Pancreas (tissue), 10 donors: ENCODE data around the gene DLG2. TPM values are rescaled to one million over a fixed set of nuclear protein-coding genes. Genes with fewer than 3 reads are reported as not detected.
"Not testable (repeated sequence)": the region's sequence is repeated elsewhere in the genome, so short reads cannot be mapped to it uniquely, and the experiment has no call there.

ENCODE experiments used
- ATAC-seq, 4 donors: fragments of 200-7000 bp; cut with Tn5 transposase; one replicate each; pipeline versions ENCODE4 v1.8.0 to v1.9.1; 2020; ENCODE audit warnings: mild to moderate bottlenecking in 4 of 4, moderate library complexity in 4 of 4
- DNase-seq, 6 donors: peaks; one replicate each; pipeline ENCODE4 v3.0.0-alpha.2; 2020
- FAIRE-seq: peaks from 2 replicates; lab custom pipeline; 2012; peaks lifted over from hg19 to GRCh38; lab: Jason Lieb, UNC
- H3K27ac ChIP-seq, 4 donors: fragments of 200-600 bp; sonication (generic); 1 replicate in 3 of 4; 2 replicates in 1 of 4; pipeline versions ENCODE4 v1.5.0 to v1.8.0; 2020
- H3K27me3 ChIP-seq, 4 donors: fragments of 200-600 bp; one replicate each; pipeline ENCODE4 v1.8.0; 2021
- H3K36me3 ChIP-seq, 3 donors: fragments of 200-600 bp; sonication (generic) in 1 of 3; one replicate each; pipeline versions ENCODE4 v1.5.0 to v1.8.0; 2020 to 2021
- H3K4me1 ChIP-seq, 3 donors: fragments of 200-600 bp; one replicate each; pipeline ENCODE4 v1.8.0; 2021
- H3K4me3 ChIP-seq, 4 donors: fragments of 200-600 bp; sonication (generic) in 2 of 4; one replicate each; pipeline versions ENCODE4 v1.5.0 to v1.8.0; 2020 to 2021
- H3K9me3 ChIP-seq, 4 donors: fragments of 200-600 bp; one replicate each; pipeline ENCODE4 v1.8.0; 2021
- CTCF ChIP-seq, 4 donors: fragments of 200-600 bp; sonication (generic) in 3 of 4; IDR thresholded peaks; one replicate each; pipeline versions ENCODE4 v1.5.0 to v1.8.0; 2021; ENCODE audit warnings: antibody characterized with exemption in 4 of 4
- WGBS, 2 donors: extraction: QIAGEN DNeasy Blood & Tissue Kit; methylation state at CpG; one replicate each; pipeline ENCODE4 v1.1.7; 2013; 5-methylcytosine and 5-hydroxymethylcytosine counted together
- intact Hi-C, 3 donors: fragments of 100-400 bp; cut with DNase I; formaldehyde crosslinking; loops; one replicate each; pipeline versions ENCODE4 v1.11.1 to v1.14.2; 2022
- polyA plus RNA-seq, 2 donors: library from polyadenylated mRNA; stranded (reverse); fragments of 200-250 nt; gene quantifications; one replicate each; pipeline ENCODE4 v1.2.3, GENCODE V29; 2013
- total RNA-seq, 6 donors: library from RNA; stranded (reverse); fragmentation: NEBNext Ultra II Directional in 4 of 6; extraction: Animal tissue kit (Norgen Biotek cat#: 25700) in 4 of 6; gene quantifications; one replicate each; pipeline versions ENCODE4 v1.2.1 to v1.2.4, GENCODE V29; 2021 to 2023
- donor health status: healthy with polysubstance abuse.
- donor health status: DM: no; HTN: no; CAD: no; lungs with moderate emphysema.
- donor health status: DM: no; HTN: no; CAD: no.
- donor health status: control.
- donor health status: control.
- donor health status: Bipolar disorder and iron deficiency.
- donor health status: DM: yes; HTN: yes; CAD: no.
- donor health status: DM: no; HTN: no; CAD: no.
- donor health status: DM: no; HTN: no; CAD: no.
- donor health status: DM: yes; HTN: yes; CAD: no.

Gene DLG2
- total RNA-seq (1 to 10 TPM; 2.5 to 5.4 (median 4.5) TPM), polyA plus RNA-seq (1 to 10 TPM; 1.2 to 2.2 TPM)

- H3K36me3 ChIP-seq, result peaks cover 0 to 5% (median 0%) of the 10 kb centered on the region in 3 donors
- FAIRE-seq (no peak), ATAC-seq (peak; percentile 24 to 39 (median 32)), DNase-seq (peak in 3 of 6 donors; percentile 12 to 63 (median 20))
- no peak for TF ChIP-seq CTCF (IDR thresholded peaks at IDR 0.05)
- H3K27me3 ChIP-seq, result no peaks in the 10 kb centered on the region
- peaks cover 4 to 19% (median 8%) of the 10 kb centered on the region in 3 donors for H3K4me1 ChIP-seq
- H3K27ac ChIP-seq, result peak within 1 kb of the TSS; percentile 48 to 93 (median 82)
- 0 to 1% methylated on average over 23 of the region's 23 CpGs for WGBS, 2 donors
- peak within 1 kb of the TSS; percentile 48 to 81 (median 61) for H3K4me3 ChIP-seq
- intact Hi-C loops, result no loop called here
- H3K9me3 ChIP-seq, result no peaks in the 10 kb centered on the region
Measured at GRCh38 chr11:85627332-85627997, at the start of gene DLG2. TSS of gene DLG2 (minus strand) at chr11:85627344.

GRCh38 chr11:85673393-85673792 is 46.2 kb upstream of the DLG2 start:
- no peak for TF ChIP-seq CTCF (IDR thresholded peaks at IDR 0.05)
- Histone ChIP-seq H3K9me3 (no peaks in the 10 kb centered on the region), H3K27ac (no peak overlapping the region), H3K4me1 (no peaks in the 10 kb centered on the region), H3K36me3 (no peaks in the 10 kb centered on the region), H3K27me3 (no peaks in the 10 kb centered on the region), H3K4me3 (no peak overlapping the region)
- WGBS, 2 donors, result 85 to 91% methylated on average over 3 of the region's 3 CpGs
- DNase-seq (no peak), FAIRE-seq (no peak), ATAC-seq (no peak)
- intact Hi-C loops, result no loop called here

- no peak overlapping the region for H3K27ac ChIP-seq
- no peaks in the 10 kb centered on the region for H3K4me1 ChIP-seq
- FAIRE-seq (no peak), ATAC-seq (no peak), DNase-seq (no peak)
- no peak for TF ChIP-seq CTCF (IDR thresholded peaks at IDR 0.05)
- no peak overlapping the region for H3K4me3 ChIP-seq
- H3K36me3 ChIP-seq, result no peaks in the 10 kb centered on the region
- no peaks in the 10 kb centered on the region for H3K27me3 ChIP-seq
- no peaks in the 10 kb centered on the region for H3K9me3 ChIP-seq
- intact Hi-C loops, result no loop called here
- WGBS, 2 donors, result 84 to 94% methylated on average over 8 of the region's 8 CpGs
Measured at GRCh38 chr11:85672105-85672902, 45.2 kb upstream of the DLG2 start.

GRCh38 chr11:85670949-85671663 is 44.0 kb upstream of the DLG2 start:
- H3K36me3 ChIP-seq, FAIRE-seq, H3K4me3 ChIP-seq, H3K27me3 ChIP-seq, H3K4me1 ChIP-seq, intact Hi-C loops, H3K27ac ChIP-seq, DNase-seq, H3K9me3 ChIP-seq, ATAC-seq: not testable (repeated sequence)

GRCh38 chr11:85668157-85668556 is 41.0 kb upstream of the DLG2 start:
- 67 to 68% methylated on average over 1 of the region's 1 CpG for WGBS, 2 donors

More at GRCh38 chr11:85668157-85668556, 41.0 kb upstream of the DLG2 start:
- no peaks in the 10 kb centered on the region for H3K9me3 ChIP-seq
- no peak overlapping the region for H3K27ac ChIP-seq
- ATAC-seq (no peak), FAIRE-seq (no peak), DNase-seq (no peak)
- peaks cover 4 to 10% (median 7%) of the 10 kb centered on the region in 3 donors for H3K4me1 ChIP-seq
- H3K36me3 ChIP-seq, result no peaks in the 10 kb centered on the region
- no peaks in the 10 kb centered on the region for H3K27me3 ChIP-seq
- no peak for TF ChIP-seq CTCF (IDR thresholded peaks at IDR 0.05)
- intact Hi-C loops, result no loop called here
- H3K4me3 ChIP-seq, result no peak overlapping the region
